Psoas muscle (tissue), 8 donors: ENCODE measurements around the gene SLC22A16. TPM values are rescaled to one million over a fixed set of nuclear protein-coding genes. Genes with fewer than 3 reads are reported as not detected.
"Not testable (repeated sequence)": the region's sequence is repeated elsewhere in the genome, so short reads cannot be mapped to it uniquely, and the experiment has no call there.

Experiments
- ATAC-seq, 4 donors: fragments of 200-7000 bp; cut with Tn5 transposase; one replicate each; pipeline ENCODE4 v1.9.1; 2020; ENCODE audit warnings: moderate library complexity in 3 of 4, mild to moderate bottlenecking in 2 of 4
- DNase-seq, 2 donors: peaks; one replicate each; pipeline ENCODE4 v3.0.0-alpha.2; 2020
- H3K27ac ChIP-seq: fragments of 200-600 bp; one replicate; pipeline ENCODE4 v1.8.0; 2022
- H3K27me3 ChIP-seq, 3 donors: fragments of 200-600 bp in 1 of 3; one replicate each; pipeline versions ENCODE4 v1.6.1 to v1.8.0; 2013 to 2022; ENCODE audit warnings: low read length in 2 of 3, mild to moderate bottlenecking in 2 of 3, moderate library complexity in 1 of 3; ENCODE audit not compliant: insufficient read depth in 3 of 3
- H3K36me3 ChIP-seq, 2 donors: fragments of 200-600 bp in 1 of 2; one replicate each; pipeline versions ENCODE4 v1.6.1 to v1.8.0; 2013 to 2022; ENCODE audit warnings: low read depth in 1 of 2, mild to moderate bottlenecking in 1 of 2, moderate library complexity in 1 of 2; ENCODE audit not compliant: insufficient read depth in 1 of 2
- H3K4me1 ChIP-seq: fragments of 200-600 bp; one replicate; pipeline ENCODE4 v1.8.0; 2022
- H3K4me3 ChIP-seq: fragments of 200-600 bp; one replicate; pipeline ENCODE4 v1.8.0; 2022; ENCODE audit warnings: mild to moderate bottlenecking
- H3K9me3 ChIP-seq: fragments of 200-600 bp; one replicate; pipeline ENCODE4 v1.8.0; 2022
- WGBS, 3 donors: extraction: QIAGEN DNeasy Blood & Tissue Kit; methylation state at CpG; one replicate each; pipeline versions ENCODE4 v1.1.6 to v1.1.7; 2013; 5-methylcytosine and 5-hydroxymethylcytosine counted together
- intact Hi-C, 2 donors: fragments of 100-400 bp; cut with DNase I; formaldehyde crosslinking; loops; one replicate each; pipeline versions ENCODE4 v1.11.0 to v1.14.2; 2022
- polyA plus RNA-seq, 3 donors: library from polyadenylated mRNA; stranded (reverse); fragments of 200-250 nt; gene quantifications; one replicate each; pipeline ENCODE4 v1.2.3, GENCODE V29; 2013
- total RNA-seq, 4 donors: library from RNA; stranded (reverse); fragmentation: NEBNext Ultra II Directional in 2 of 4; extraction: Animal tissue kit (Norgen Biotek cat#: 25700) in 2 of 4; gene quantifications; one replicate each; pipeline versions ENCODE4 v1.2.1 to v1.2.4, GENCODE V29; 2021 to 2023
- TF ChIP-seq, protein P1 (sequence below): fragments of 200-600 bp; IDR thresholded peaks from one replicate; pipeline ENCODE4 v1.8.0; 2022; ENCODE audit warnings: antibody characterized with exemption
- donor health status: healthy with polysubstance abuse.
- donor health status: DM: no; HTN: no; CAD: no; lungs with moderate emphysema.
- donor health status: Bipolar disorder and iron deficiency.
- donor health status: healthy.
- donor health status: DM: yes; HTN: yes; CAD: no.
- donor health status: DM: no; HTN: no; CAD: no.
- donor health status: DM: no; HTN: no; CAD: no.
- donor health status: DM: yes; HTN: yes; CAD: no.

The SLC22A16 gene
- total and polyA plus RNA-seq, 7 donors: 0.03 to 0.07 TPM; not detected in 5

DNA sequence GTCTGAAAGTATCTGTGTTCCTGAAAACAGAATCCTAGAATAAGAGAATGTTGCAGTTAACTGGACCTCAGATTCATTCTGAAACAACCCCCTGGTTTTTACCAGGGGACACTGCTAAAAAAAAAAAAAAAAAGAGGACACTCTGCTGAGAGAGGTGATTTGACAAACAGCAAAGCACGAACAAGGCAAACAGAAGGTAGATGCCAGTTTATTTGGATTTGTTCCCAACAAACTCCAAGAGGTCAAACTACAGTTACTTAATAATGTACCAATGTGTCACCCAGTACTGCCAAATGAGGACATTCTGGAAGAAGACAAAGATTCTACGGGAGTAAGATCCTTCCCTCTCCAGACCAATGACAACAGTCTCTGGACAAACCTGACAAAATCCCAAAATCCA is 40.6 kb upstream of the SLC22A16 start:
- no peaks in the 10 kb centered on the region for H3K36me3 ChIP-seq
- 24 to 32% (median 27%) methylated on average over 2 of the region's 2 CpGs for WGBS, 3 donors
- DNase-seq (no peak), ATAC-seq (no peak)
- H3K9me3 ChIP-seq: no peaks in the 10 kb centered on the region
- TF ChIP-seq, protein P1, sequence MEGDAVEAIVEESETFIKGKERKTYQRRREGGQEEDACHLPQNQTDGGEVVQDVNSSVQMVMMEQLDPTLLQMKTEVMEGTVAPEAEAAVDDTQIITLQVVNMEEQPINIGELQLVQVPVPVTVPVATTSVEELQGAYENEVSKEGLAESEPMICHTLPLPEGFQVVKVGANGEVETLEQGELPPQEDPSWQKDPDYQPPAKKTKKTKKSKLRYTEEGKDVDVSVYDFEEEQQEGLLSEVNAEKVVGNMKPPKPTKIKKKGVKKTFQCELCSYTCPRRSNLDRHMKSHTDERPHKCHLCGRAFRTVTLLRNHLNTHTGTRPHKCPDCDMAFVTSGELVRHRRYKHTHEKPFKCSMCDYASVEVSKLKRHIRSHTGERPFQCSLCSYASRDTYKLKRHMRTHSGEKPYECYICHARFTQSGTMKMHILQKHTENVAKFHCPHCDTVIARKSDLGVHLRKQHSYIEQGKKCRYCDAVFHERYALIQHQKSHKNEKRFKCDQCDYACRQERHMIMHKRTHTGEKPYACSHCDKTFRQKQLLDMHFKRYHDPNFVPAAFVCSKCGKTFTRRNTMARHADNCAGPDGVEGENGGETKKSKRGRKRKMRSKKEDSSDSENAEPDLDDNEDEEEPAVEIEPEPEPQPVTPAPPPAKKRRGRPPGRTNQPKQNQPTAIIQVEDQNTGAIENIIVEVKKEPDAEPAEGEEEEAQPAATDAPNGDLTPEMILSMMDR: no peak
- intact Hi-C loops: no loop called here
- H3K4me1 ChIP-seq: no peaks in the 10 kb centered on the region
- H3K27me3 ChIP-seq: no peaks in the 10 kb centered on the region
- no peak overlapping the region for H3K27ac ChIP-seq
- no peak overlapping the region for H3K4me3 ChIP-seq

DNA sequence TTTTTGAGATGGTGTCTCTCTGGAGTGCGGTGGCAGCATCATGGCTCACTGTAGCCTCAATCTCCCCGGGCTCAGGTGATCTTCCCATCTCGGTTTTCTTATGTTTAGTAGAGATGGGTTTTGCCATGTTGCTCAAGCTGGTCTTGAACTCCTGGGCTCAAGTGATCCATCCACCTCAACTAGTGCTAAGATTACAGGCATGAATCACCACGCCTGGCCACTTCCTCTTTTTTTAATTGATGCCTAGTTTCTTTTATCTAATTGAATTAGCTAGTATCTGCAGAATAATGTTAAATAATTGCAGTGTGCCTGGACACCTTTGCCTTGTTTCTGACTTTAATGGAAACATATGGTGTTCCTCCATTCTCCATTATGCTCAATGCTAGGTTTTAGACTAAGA is 38.4 kb upstream of the SLC22A16 start:
- Histone ChIP-seq H3K4me1 (no peaks in the 10 kb centered on the region), H3K4me3 (no peak overlapping the region), H3K27me3 (peaks cover 0 to 2% (median 0%) of the 10 kb centered on the region in 3 donors), H3K27ac (no peak overlapping the region), H3K9me3 (no peaks in the 10 kb centered on the region), H3K36me3 (no peaks in the 10 kb centered on the region)
- intact Hi-C loops: no loop called here
- WGBS, 3 donors: 64 to 93% (median 72%) methylated on average over 4 of the region's 4 CpGs
- ATAC-seq (no peak), DNase-seq (no peak)
- TF ChIP-seq, protein P1: no peak

DNA sequence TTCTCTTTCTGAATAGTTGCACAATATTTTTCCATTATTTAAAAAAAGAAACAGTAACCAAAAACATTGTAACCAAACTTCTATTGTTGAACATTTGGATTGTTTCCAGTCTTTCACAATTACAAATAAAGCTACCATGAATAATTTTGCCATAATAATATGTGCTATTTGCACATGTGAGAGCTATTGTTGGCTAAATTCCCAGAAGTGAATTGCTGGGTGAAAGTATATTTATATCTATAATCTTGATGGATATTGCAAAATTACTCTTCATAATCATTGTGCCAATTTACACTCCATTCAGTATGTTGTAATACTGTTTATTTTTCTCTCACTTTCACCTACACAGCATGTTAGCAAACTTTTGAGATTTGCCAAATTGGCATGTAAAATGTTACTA is 36.6 kb upstream of the SLC22A16 start:
- TF ChIP-seq, protein P1: no peak
- Histone ChIP-seq H3K27ac (no peak overlapping the region), H3K4me1 (no peaks in the 10 kb centered on the region), H3K9me3 (no peaks in the 10 kb centered on the region), H3K4me3 (no peak overlapping the region), H3K27me3 (peaks cover 0 to 6% (median 2%) of the 10 kb centered on the region in 3 donors), H3K36me3 (no peaks in the 10 kb centered on the region)
- DNase-seq: no peak
- ATAC-seq: no peak
- intact Hi-C loops: no loop called here

DNA sequence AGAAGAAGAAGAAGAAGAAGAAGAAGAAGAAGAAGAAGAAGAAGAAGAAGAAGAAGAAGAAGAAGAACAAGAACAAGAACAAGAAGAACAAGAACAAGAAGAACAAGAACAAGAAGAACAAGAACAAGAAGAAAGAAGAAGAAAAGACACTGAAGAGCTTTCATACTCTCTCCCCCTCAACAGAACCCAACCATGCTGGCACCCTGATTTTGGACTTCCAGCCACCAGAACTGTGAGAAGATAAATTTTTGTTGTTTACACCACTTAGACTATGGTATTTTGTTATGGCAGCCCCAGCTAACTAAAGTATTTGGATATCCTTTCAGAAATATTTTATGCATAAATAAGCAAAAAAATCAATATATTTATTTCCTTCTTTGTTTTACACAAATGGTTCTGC is 36.1 kb upstream of the SLC22A16 start:
- H3K27me3 ChIP-seq, H3K4me1 ChIP-seq, H3K9me3 ChIP-seq, intact Hi-C loops, ATAC-seq, H3K4me3 ChIP-seq, H3K27ac ChIP-seq, H3K36me3 ChIP-seq, DNase-seq: not testable (repeated sequence)

DNA sequence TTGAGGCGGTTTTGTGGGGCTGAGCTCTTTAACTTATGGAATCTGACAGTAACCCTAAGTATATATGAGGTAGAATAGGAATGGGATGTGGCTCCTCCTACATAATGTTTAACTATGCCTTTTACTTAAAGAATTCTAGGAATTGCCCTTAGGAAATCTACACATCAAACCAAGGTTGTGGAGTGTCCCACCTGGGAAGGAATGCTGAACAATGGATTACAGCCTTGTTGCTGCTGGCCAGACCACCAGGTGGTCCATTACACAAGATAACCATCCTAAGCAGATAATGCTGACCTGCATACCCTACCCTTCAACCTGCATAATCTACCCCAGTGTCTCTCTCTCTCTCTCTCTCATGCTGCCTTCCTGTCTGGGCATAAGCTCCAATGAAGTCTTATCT is 35.0 kb upstream of the SLC22A16 start:
- WGBS, 3 donors: 81 to 97% (median 93%) methylated on average over 1 of the region's 1 CpG
- DNase-seq: no peak
- Histone ChIP-seq H3K4me1 (no peaks in the 10 kb centered on the region), H3K9me3 (no peaks in the 10 kb centered on the region), H3K27ac (no peak overlapping the region), H3K4me3 (no peak overlapping the region), H3K36me3 (no peaks in the 10 kb centered on the region), H3K27me3 (peaks cover 0 to 6% (median 2%) of the 10 kb centered on the region in 3 donors)
- intact Hi-C loops: no loop called here
- TF ChIP-seq, protein P1: no peak
- no peak for ATAC-seq
